GM12892 (cell line): Measurements from ENCODE around the gene IGDCC3.

ENCODE experiments used
- DNase-seq: peaks from one replicate; pipeline ENCODE4 v3.0.0; 2011; ENCODE audit not compliant: insufficient read length
- FAIRE-seq: peaks from 2 replicates; lab custom pipeline; 2011; peaks lifted over from hg19 to GRCh38; lab: Jason Lieb, UNC
- POLR2A ChIP-seq: IDR thresholded peaks from 2 replicates; pipeline ENCODE4 v1.6.1; 2011; ENCODE audit warnings: low read depth, low read length, control low read depth
- POLR2AphosphoS5 ChIP-seq: IDR thresholded peaks from 2 replicates; pipeline ENCODE4 v1.6.1; 2011; ENCODE audit warnings: low read depth, low read length, control low read depth
- TAF1 ChIP-seq: IDR thresholded peaks from 2 replicates; pipeline ENCODE4 v1.6.1; 2011; ENCODE audit warnings: low read depth, mild to moderate bottlenecking, control low read depth, low read length, borderline replicate concordance

IGDCC3 gene

GRCh38 chr15:65372787-65373067 is 5.1 kb downstream of the IGDCC3 start:
- FAIRE-seq: no peak
- TF ChIP-seq POLR2A: no peak
- TF ChIP-seq TAF1: no peak
- TF ChIP-seq POLR2AphosphoS5: no peak
- no peak for DNase-seq

DNA sequence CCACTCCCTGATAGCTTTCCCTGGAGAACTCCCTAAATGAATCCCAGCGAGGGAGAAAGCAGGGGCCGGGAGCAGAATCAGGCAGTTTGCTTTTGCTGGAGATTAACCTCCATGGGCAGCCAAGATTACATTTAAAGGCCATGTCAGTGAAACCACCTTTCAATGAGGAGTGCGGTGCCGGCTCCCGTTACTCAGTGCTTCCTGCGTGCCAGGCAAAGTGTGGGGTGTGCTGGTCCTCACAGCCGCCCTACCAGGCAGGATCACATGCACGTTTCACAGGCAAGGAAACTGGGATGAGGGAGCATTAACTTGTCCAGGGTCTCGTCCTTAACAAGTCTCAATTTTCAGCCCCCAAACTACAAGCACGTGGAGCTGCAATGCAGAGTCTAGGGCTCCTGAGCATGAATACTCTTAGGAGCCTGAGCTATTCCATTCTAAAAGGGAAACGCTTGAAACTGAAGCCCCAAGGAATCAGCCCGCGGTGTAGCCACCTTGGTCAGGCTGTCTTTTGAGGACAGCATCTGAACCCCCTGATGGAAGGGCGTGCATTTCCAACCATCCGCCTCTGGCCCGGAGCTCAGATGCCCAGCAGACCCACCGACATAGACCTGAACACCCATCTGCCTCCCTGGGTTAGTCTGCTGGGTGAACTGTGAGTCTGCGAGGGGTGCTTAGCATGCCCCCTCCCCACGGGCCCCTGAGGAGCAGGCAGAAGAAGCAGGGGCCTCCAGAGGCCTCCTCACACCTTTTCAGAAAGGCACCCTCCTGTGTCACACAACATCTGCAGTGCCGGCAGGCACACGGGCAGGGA is 5.6 kb downstream of the IGDCC3 start:
- no peak for DNase-seq
- no peak for TF ChIP-seq TAF1
- TF ChIP-seq POLR2AphosphoS5: no peak
- no peak for TF ChIP-seq POLR2A
- FAIRE-seq: no peak

- DNase-seq: no peak
- TF ChIP-seq POLR2AphosphoS5 (no peak), POLR2A (no peak), TAF1 (no peak)
- no peak for FAIRE-seq
Measured at GRCh38 chr15:65370885-65371284, 6.9 kb downstream of the IGDCC3 start.

DNA sequence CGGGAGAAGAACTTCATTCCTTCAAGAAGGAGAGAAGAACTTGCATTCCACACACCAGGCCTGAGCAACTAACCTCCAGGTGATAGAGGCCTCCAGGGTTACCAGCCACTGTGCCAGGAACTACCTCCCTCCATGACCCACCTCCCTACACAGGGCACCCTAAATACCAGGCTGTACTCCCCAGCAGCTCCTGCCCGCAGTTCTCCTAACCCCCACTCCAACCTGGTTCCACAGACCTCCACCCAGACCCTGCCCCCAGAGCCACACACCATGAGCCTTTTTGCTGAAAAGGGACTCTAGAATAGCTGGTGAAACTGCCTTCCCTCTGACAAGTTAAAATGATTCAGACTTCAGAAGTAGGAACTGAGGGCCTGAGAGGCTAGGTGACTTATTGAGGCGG is 8.2 kb downstream of the IGDCC3 start:
- DNase-seq (no peak), FAIRE-seq (no peak)
- no peak for TF ChIP-seq POLR2AphosphoS5
- TF ChIP-seq TAF1: no peak
- no peak for TF ChIP-seq POLR2A

GRCh38 chr15:65369212-65369547 is 8.6 kb downstream of the IGDCC3 start:
- FAIRE-seq (no peak), DNase-seq (no peak)
- TF ChIP-seq POLR2A (no peak), TAF1 (no peak), POLR2AphosphoS5 (no peak)

DNA sequence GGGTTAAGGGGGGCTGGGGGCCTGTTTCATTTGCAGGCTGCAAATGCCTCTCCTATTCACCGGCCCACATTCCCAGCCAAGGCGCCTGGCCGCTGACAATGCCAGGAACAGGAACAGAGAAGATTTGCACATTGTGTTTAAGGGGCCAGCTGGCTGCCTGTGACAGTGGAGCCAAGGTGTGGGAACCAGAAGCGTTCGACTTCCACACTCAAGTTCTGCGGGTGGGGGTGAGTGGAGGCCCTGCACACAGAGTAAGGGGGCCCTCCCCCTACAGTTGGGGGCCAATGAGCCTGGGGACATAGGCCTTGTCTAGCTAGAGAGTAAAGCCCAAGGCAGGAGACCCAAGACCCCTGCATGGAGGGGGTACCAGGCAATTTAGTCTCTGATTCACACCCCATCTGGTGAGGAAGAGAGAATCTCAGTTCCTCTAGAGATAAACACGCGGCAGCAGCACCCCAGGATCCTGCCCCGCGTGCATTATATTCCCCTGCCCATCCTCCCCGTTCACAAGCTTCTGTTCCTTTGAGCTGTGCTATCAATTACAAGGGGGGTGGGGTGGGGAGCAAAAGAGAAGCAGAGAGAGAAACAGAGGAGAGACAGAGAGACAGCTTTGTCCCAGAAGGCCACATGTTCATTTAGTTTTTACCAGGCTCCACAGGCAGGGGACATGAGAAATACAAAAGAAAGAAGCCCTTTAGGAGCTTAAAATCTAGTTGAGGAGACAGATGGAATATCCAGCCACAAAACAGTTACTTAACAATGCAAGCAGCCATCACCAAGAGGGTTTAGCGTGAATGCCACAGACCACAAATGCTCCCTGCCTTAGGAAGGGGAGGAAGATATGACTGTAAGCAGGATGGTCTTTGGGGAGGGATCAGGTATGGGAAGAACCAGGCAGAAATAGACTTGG is 9.2 kb downstream of the IGDCC3 start:
- TF ChIP-seq TAF1: no peak
- no peak for TF ChIP-seq POLR2AphosphoS5
- no peak for TF ChIP-seq POLR2A
- DNase-seq (no peak), FAIRE-seq (no peak)

DNA sequence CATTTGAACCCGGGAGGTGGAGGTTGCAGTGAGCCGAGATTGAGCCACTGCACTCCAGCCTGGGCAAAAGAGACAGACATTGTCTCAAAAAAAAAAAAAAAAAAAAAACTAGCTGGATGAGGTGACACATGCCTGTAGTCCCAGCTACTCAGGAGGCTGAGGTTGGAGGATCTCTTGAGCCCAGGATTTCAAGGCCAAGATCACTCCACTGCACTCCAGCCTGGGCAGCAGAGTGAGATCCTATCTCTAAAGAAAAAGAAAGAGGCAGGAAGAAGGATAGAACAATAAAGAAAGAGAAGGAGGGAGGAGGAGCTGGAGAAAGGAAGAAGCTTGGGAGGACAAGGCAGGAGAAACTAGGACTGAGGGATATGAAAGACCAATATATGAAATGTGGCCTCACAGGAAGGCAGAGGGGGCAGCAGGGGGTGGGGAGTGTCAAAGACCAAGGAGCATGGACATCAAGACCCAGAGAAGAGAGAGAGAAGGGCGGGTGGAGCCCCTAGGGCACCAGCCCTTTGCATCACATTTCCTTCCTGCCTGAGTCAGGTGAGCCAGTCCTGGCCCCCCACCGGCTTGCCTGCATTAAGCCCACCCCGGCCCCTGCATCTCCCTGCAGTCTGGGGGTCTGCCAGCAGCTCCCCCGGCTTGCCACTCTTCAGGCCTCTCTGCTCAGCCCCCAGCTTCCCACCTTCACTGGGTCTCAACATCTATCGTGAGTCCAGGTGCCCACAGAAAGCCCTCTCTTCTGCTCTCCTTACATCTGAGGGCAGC is 11.5 kb downstream of the IGDCC3 start:
- DNase-seq (no peak), FAIRE-seq (no peak)
- TF ChIP-seq TAF1: no peak
- no peak for TF ChIP-seq POLR2AphosphoS5
- TF ChIP-seq POLR2A: no peak

DNA sequence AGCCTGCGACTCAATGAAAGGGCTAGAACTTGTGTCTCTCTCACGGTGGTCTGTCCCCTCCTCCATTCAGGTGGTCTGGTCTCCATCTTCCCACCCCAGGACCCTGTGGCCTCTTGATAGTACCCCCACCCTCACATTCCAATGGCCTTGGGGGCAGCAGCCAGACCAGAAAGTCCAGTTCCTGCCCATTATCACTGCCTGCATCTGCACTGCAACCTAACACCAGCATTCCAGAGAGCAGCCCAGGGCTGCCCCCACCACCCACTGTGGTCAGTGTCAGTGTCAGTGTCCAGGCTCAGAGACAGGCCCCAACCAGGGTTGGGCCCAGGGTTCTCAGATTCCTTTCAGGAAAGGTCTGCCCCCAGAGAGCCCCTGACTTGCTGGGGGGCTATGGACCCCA is 12.6 kb downstream of the IGDCC3 start:
- no peak for DNase-seq
- no peak for FAIRE-seq

GRCh38 chr15:65363766-65364165 is 14.0 kb downstream of the IGDCC3 start:
- FAIRE-seq (no peak), DNase-seq (no peak)
- TF ChIP-seq POLR2AphosphoS5 (no peak), TAF1 (no peak), POLR2A (no peak)

More for the DNA sequence above, 12.6 kb downstream of the IGDCC3 start:
- no peak for TF ChIP-seq POLR2A
- TF ChIP-seq POLR2AphosphoS5: no peak
- no peak for TF ChIP-seq TAF1

GRCh38 chr15:65363306-65363705 is 14.5 kb downstream of the IGDCC3 start:
- FAIRE-seq (no peak), DNase-seq (no peak)
- no peak for TF ChIP-seq POLR2AphosphoS5
- no peak for TF ChIP-seq POLR2A
- no peak for TF ChIP-seq TAF1

GRCh38 chr15:65362491-65362890 is 15.3 kb downstream of the IGDCC3 start:
- FAIRE-seq: no peak
- TF ChIP-seq TAF1 (no peak), POLR2A (no peak), POLR2AphosphoS5 (no peak)

More at GRCh38 chr15:65362491-65362890, 15.3 kb downstream of the IGDCC3 start:
- DNase-seq: no peak
